ENCODE data around the gene NCK2.

DNA sequence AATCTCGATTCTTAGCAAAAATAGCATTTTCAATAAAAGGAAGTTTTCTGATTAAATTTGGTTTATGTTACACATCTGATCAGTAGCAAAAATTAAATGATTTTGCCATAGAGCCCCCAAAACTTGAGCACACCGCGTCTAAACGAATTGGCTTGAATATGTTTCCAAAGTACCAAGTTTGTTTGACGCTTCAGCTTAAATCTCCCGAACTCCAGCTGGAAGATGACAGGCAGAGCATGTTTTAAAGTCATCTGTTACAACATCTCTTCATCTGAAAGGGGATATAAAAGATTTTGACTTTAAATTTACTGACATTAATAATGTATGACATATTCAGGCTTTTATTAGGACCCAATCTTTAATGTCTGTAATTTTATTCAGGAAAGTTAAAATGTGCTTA lies 129.8 kb downstream of the NCK2 start:
- TF ChIP-seq, protein P1, sequence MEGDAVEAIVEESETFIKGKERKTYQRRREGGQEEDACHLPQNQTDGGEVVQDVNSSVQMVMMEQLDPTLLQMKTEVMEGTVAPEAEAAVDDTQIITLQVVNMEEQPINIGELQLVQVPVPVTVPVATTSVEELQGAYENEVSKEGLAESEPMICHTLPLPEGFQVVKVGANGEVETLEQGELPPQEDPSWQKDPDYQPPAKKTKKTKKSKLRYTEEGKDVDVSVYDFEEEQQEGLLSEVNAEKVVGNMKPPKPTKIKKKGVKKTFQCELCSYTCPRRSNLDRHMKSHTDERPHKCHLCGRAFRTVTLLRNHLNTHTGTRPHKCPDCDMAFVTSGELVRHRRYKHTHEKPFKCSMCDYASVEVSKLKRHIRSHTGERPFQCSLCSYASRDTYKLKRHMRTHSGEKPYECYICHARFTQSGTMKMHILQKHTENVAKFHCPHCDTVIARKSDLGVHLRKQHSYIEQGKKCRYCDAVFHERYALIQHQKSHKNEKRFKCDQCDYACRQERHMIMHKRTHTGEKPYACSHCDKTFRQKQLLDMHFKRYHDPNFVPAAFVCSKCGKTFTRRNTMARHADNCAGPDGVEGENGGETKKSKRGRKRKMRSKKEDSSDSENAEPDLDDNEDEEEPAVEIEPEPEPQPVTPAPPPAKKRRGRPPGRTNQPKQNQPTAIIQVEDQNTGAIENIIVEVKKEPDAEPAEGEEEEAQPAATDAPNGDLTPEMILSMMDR (IDR thresholded peaks at IDR 0.05), result no peak
- TF ChIP-seq POLR2A (IDR thresholded peaks at IDR 0.05), result no peak

Data from esophagus squamous epithelium (tissue), 4 donors.